K562 (cell line): ENCODE data around the gene SV2A. TPM values are rescaled to one million over a fixed set of nuclear protein-coding genes. Genes with fewer than 3 reads are reported as not detected.
A peak's percentile ranks its signal among the peaks of the same experiment; 100 is the strongest.

Source experiments
- BMI1 ChIP-seq: fragments of 150-350 bp; IDR thresholded peaks from 2 replicates; pipeline ENCODE4 v1.6.1; 2014; ENCODE audit warnings: low read length
- C11orf30 ChIP-seq: fragments of 450-650 bp; IDR thresholded peaks from 2 replicates; pipeline ENCODE4 v1.6.1; 2016; ENCODE audit warnings: low read depth, mild to moderate bottlenecking
- DNMT1 ChIP-seq: fragments of 450-650 bp; IDR thresholded peaks from 2 replicates; pipeline ENCODE4 v1.6.1; 2016; ENCODE audit warnings: antibody characterized with exemption, mild to moderate bottlenecking
- FOXP1 ChIP-seq: sonication (generic); formaldehyde crosslinking; IDR thresholded peaks from 2 replicates; pipeline ENCODE4 v1.8.0; 2022; ENCODE audit warnings: mild to moderate bottlenecking, missing genetic modification reagents
- GABPB1 ChIP-seq: sonication (generic); formaldehyde crosslinking; IDR thresholded peaks from 2 replicates; pipeline ENCODE4 v1.8.0; 2022; ENCODE audit warnings: mild to moderate bottlenecking, missing genetic modification reagents
- HIVEP1 ChIP-seq: fragments of 250-450 bp; sonication (Bioruptor Pico); IDR thresholded peaks from 2 replicates; pipeline ENCODE4 v1.4.0; 2020; ENCODE audit warnings: mild to moderate bottlenecking
- JUNB ChIP-seq: fragments of 450-650 bp; formaldehyde crosslinking; conservative IDR thresholded peaks from 2 replicates; pipeline ENCODE4 v1.4.0; 2020; ENCODE audit warnings: mild to moderate bottlenecking
- KHSRP ChIP-seq: fragments of 450-650 bp; IDR thresholded peaks from 2 replicates; pipeline ENCODE4 v1.6.1; 2017
- PHB2 ChIP-seq: fragments of 450-650 bp; IDR thresholded peaks from 2 replicates; pipeline ENCODE4 v1.6.1; 2017; ENCODE audit warnings: low read depth
- SOX6 ChIP-seq: fragments of 450-650 bp; IDR thresholded peaks from 2 replicates; pipeline ENCODE4 v1.6.1; 2014; ENCODE audit warnings: mild to moderate bottlenecking
- TBL1XR1 ChIP-seq, 2 experiments: IDR thresholded peaks; 2 replicates each; pipeline ENCODE4 v1.6.1; 2012; ENCODE audit warnings: improper control_type of control experiment in 2 of 2, low read length in 2 of 2, mild to moderate bottlenecking in 1 of 2
- YY1 ChIP-seq, 3 experiments: IDR thresholded peaks; 2 replicates each; pipeline ENCODE4 v1.6.1; 2011; ENCODE audit warnings: low read length in 2 of 3, mild to moderate bottlenecking in 2 of 3, moderate library complexity in 2 of 3, borderline replicate concordance in 1 of 3, control low read depth in 1 of 3, low read depth in 1 of 3; ENCODE audit not compliant: insufficient read depth in 3 of 3, insufficient replicate concordance in 2 of 3, control insufficient read depth in 1 of 3, insufficient read length in 1 of 3; ENCODE audit errors: extremely low read depth in 1 of 3
- ZFP36 ChIP-seq: fragments of 150-350 bp; IDR thresholded peaks from 2 replicates; pipeline ENCODE4 v1.6.1; 2018; ENCODE audit warnings: low read length, low read depth; ENCODE audit not compliant: partially characterized antibody
- ZNF507 ChIP-seq: conservative IDR thresholded peaks from 2 replicates; pipeline ENCODE4 v1.6.1; 2017; ENCODE audit warnings: missing genetic modification characterization, missing compliant biosample characterization
- polyA plus RNA-seq, 8 experiments: library from polyadenylated mRNA; depleted of rRNA in 4 of 8; stranded (reverse) in 5 of 8; unstranded in 3 of 8; fragments of >200 nt; fragmentation: Nextera tagmentation in 2 of 8; fragmentation: Illumina TruSeq in 1 of 8; extraction: Ambion mirVana in 2 of 8; extraction: Trizol in 1 of 8; gene quantifications; 2 replicates each; pipeline versions ENCODE4 v1.2.1 to v1.2.3, GENCODE V29; 2011 to 2014; ENCODE audit warnings: inconsistent platforms in 1 of 8, missing spikeins in 1 of 8
- total RNA-seq, 7 experiments: library from RNA; depleted of rRNA in 6 of 7; stranded (reverse); fragments of >200 nt in 6 of 7; fragmentation: Illumina TruSeq in 2 of 7; extraction: Trizol in 2 of 7; gene quantifications; 2 replicates each; pipeline versions ENCODE4 v1.2.1 to v1.2.3, GENCODE V29; 2011 to 2021; ENCODE audit warnings: low replicate concordance in 1 of 7
- TF ChIP-seq, protein P1 (sequence below): fragments of 450-650 bp; formaldehyde crosslinking; IDR thresholded peaks from 2 replicates; pipeline ENCODE4 v1.4.0; 2022; ENCODE audit warnings: missing genetic modification characterization
- TF ChIP-seq, protein P2 (sequence below): fragments of 450-650 bp; formaldehyde crosslinking; conservative IDR thresholded peaks from 2 replicates; pipeline ENCODE4 v1.4.0; 2022; ENCODE audit warnings: mild to moderate bottlenecking, missing genetic modification characterization
- TF ChIP-seq, protein P3 (sequence below): fragments of 250-450 bp; sonication (Bioruptor Pico); IDR thresholded peaks from 2 replicates; pipeline ENCODE4 v1.5.0; 2020; ENCODE audit warnings: mild to moderate bottlenecking, borderline replicate concordance
- TF ChIP-seq, protein P4 (sequence below): conservative IDR thresholded peaks from 2 replicates; pipeline ENCODE4 v1.6.1; 2011; ENCODE audit warnings: low read depth, mild to moderate bottlenecking, low read length; ENCODE audit not compliant: control insufficient read depth
- TF ChIP-seq, protein P5 (sequence below): fragments of 450-650 bp; IDR thresholded peaks from 2 replicates; pipeline ENCODE4 v1.6.1; 2016

The SV2A gene
- total and polyA plus RNA-seq, 9 of the 15 experiments (the other 6 are each of a cell fraction or from before 2014, with no cell fraction given) = 0.07 to 0.22 (median 0.11) TPM; not detected in 1

DNA sequence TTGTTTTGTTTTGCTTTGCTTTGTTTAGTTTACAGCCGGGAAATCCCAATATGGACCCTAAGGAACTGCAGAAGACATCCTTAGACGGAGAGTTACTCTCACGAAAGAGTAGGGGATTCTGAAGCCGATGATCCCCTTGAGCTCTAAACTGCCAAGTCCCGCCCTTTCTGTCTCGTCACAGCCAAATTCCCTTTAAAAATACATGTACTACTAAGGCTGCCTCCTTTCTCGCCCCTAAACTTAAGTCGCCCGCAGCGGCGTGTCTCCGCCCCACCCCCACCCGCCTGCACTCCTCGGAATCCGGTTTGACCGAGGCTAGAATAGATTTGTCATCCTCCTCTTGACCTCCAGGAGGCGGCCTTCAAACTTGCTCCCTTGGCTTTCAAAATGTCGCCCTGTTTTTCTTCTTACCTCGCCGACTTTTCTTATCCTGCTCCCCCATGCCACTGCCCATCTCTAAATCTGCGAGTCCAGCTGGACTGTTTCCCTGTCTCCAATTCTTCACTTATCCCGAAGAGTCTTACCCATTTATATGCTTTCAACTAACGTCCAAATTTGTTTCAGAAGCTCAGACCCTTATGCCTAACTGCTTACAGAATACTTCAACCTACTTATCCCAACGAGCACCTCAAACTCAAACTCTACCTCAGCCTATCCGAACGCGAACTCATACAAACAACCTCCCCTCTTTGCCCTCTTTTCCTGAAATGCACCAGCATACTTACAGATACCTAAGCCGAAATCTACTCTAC lies 29.2 kb downstream of the SV2A start (continued):
- TF ChIP-seq, protein P1, sequence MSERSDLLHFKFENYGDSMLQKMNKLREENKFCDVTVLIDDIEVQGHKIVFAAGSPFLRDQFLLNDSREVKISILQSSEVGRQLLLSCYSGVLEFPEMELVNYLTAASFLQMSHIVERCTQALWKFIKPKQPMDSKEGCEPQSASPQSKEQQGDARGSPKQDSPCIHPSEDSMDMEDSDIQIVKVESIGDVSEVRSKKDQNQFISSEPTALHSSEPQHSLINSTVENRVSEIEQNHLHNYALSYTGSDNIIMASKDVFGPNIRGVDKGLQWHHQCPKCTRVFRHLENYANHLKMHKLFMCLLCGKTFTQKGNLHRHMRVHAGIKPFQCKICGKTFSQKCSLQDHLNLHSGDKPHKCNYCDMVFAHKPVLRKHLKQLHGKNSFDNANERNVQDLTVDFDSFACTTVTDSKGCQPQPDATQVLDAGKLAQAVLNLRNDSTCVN (CRISPR knock-in tag) = peak; percentile 44; the same call in 1 of the 2 replicates
- TF ChIP-seq, protein P2, sequence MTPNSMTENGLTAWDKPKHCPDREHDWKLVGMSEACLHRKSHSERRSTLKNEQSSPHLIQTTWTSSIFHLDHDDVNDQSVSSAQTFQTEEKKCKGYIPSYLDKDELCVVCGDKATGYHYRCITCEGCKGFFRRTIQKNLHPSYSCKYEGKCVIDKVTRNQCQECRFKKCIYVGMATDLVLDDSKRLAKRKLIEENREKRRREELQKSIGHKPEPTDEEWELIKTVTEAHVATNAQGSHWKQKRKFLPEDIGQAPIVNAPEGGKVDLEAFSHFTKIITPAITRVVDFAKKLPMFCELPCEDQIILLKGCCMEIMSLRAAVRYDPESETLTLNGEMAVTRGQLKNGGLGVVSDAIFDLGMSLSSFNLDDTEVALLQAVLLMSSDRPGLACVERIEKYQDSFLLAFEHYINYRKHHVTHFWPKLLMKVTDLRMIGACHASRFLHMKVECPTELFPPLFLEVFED (CRISPR knock-in tag) = 0 out of 2 replicates have a peak, but pooled peaks have one; percentile 4
- TF ChIP-seq ZNF507 (tag) = no peak
- TF ChIP-seq PHB2 = 0 out of 2 replicates have a peak, but pooled peaks have one; percentile 37
- TF ChIP-seq HIVEP1 = 0 out of 2 replicates have a peak, but pooled peaks have one; percentile 32
- no peak for TF ChIP-seq JUNB (CRISPR knock-in tag)
- TF ChIP-seq SOX6 = peak; percentile 47
- peak; percentile 56 to 82; a peak in 2 of 4 replicates for TF ChIP-seq TBL1XR1 (IDR thresholded peaks at IDR 0.05; ENCODE audit: low read length in 2 of 2)
- TF ChIP-seq, protein P3, sequence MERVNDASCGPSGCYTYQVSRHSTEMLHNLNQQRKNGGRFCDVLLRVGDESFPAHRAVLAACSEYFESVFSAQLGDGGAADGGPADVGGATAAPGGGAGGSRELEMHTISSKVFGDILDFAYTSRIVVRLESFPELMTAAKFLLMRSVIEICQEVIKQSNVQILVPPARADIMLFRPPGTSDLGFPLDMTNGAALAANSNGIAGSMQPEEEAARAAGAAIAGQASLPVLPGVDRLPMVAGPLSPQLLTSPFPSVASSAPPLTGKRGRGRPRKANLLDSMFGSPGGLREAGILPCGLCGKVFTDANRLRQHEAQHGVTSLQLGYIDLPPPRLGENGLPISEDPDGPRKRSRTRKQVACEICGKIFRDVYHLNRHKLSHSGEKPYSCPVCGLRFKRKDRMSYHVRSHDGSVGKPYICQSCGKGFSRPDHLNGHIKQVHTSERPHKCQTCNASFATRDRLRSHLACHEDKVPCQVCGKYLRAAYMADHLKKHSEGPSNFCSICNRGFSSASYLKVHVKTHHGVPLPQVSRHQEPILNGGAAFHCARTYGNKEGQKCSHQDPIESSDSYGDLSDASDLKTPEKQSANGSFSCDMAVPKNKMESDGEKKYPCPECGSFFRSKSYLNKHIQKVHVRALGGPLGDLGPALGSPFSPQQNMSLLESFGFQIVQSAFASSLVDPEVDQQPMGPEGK (CRISPR knock-in tag) = no peak
- TF ChIP-seq C11orf30 = peak; percentile 48
- 0 out of 2 replicates have a peak, but pooled peaks have one; percentile 31 for TF ChIP-seq KHSRP
- no peak for TF ChIP-seq BMI1
- TF ChIP-seq, protein P4, sequence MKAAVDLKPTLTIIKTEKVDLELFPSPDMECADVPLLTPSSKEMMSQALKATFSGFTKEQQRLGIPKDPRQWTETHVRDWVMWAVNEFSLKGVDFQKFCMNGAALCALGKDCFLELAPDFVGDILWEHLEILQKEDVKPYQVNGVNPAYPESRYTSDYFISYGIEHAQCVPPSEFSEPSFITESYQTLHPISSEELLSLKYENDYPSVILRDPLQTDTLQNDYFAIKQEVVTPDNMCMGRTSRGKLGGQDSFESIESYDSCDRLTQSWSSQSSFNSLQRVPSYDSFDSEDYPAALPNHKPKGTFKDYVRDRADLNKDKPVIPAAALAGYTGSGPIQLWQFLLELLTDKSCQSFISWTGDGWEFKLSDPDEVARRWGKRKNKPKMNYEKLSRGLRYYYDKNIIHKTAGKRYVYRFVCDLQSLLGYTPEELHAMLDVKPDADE = peak; percentile 84
- no peak for TF ChIP-seq GABPB1 (CRISPR knock-in tag)
- no peak for TF ChIP-seq DNMT1
- TF ChIP-seq, protein P5, sequence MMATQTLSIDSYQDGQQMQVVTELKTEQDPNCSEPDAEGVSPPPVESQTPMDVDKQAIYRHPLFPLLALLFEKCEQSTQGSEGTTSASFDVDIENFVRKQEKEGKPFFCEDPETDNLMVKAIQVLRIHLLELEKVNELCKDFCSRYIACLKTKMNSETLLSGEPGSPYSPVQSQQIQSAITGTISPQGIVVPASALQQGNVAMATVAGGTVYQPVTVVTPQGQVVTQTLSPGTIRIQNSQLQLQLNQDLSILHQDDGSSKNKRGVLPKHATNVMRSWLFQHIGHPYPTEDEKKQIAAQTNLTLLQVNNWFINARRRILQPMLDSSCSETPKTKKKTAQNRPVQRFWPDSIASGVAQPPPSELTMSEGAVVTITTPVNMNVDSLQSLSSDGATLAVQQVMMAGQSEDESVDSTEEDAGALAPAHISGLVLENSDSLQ = peak; percentile 3; the same call in 1 of the 2 replicates
- TF ChIP-seq ZFP36 = no peak
- TF ChIP-seq YY1 (IDR thresholded peaks at IDR 0.05; ENCODE audit: borderline replicate concordance in 1 of 3, control insufficient read depth in 1 of 3, extremely low read depth in 1 of 3, insufficient read depth in 3 of 3, insufficient read length in 1 of 3, insufficient replicate concordance in 2 of 3, low read depth in 1 of 3, low read length in 2 of 3) = peak; percentile 44 to 90 (median 79)
- peak; percentile 58; the same call in 1 of the 2 replicates for TF ChIP-seq FOXP1 (CRISPR knock-in tag)
